DND-41 (cell line): ENCODE data around the gene PRSS12.

Experiments
- ATAC-seq: fragments of 200-7000 bp; cut with Tn5 transposase; 3 replicates; pipeline ENCODE4 v1.9.1; 2021; ENCODE audit warnings: low read depth; ENCODE audit not compliant: insufficient read depth
- DNase-seq: peaks from one replicate; pipeline ENCODE4 v3.0.0-alpha.2; 2020
- H2AFZ ChIP-seq: 2 replicates; pipeline ENCODE4 v1.6.0; 2012; ENCODE audit warnings: low read depth, low read length
- H3K27ac ChIP-seq: 2 replicates; pipeline ENCODE4 v1.5.1; 2012; ENCODE audit warnings: low read length, inconsistent platforms
- H3K27me3 ChIP-seq: fragments of 200-600 bp; sonication (generic); 2 replicates; pipeline ENCODE4 v1.6.0; 2012; ENCODE audit warnings: low read length, mild to moderate bottlenecking, inconsistent platforms; ENCODE audit not compliant: insufficient read depth, poor library complexity
- H3K36me3 ChIP-seq: 2 replicates; pipeline ENCODE4 v1.5.1; 2012; ENCODE audit warnings: low read length, inconsistent platforms; ENCODE audit not compliant: insufficient read depth
- H3K4me1 ChIP-seq: 2 replicates; pipeline ENCODE4 v1.5.1; 2012; ENCODE audit warnings: mild to moderate bottlenecking, low read length; ENCODE audit not compliant: insufficient read depth
- H3K4me2 ChIP-seq: 2 replicates; pipeline ENCODE4 v1.6.0; 2012; ENCODE audit warnings: mild to moderate bottlenecking, moderate library complexity, low read length, inconsistent platforms; ENCODE audit not compliant: insufficient read depth
- H3K4me3 ChIP-seq, 2 experiments: fragments of 200-600 bp in 1 of 2; shearing (Covaris generic) in 1 of 2; 2 replicates each; pipeline ENCODE4 v1.5.1; 2012 to 2016; ENCODE audit warnings: inconsistent platforms in 2 of 2, low read length in 2 of 2, mild to moderate bottlenecking in 2 of 2, low read depth in 1 of 2, moderate library complexity in 1 of 2
- H3K79me2 ChIP-seq: 2 replicates; pipeline ENCODE4 v1.6.0; 2012; ENCODE audit warnings: low read length, inconsistent platforms; ENCODE audit not compliant: insufficient read depth
- H3K9ac ChIP-seq: 2 replicates; pipeline ENCODE4 v1.6.0; 2012; ENCODE audit warnings: low read depth, mild to moderate bottlenecking, inconsistent platforms, low read length, moderate library complexity
- H3K9me3 ChIP-seq: 2 replicates; pipeline ENCODE4 v1.5.1; 2012; ENCODE audit warnings: low read length, moderate library complexity, mild to moderate bottlenecking, inconsistent platforms; ENCODE audit not compliant: insufficient read depth, severe bottlenecking
- H4K20me1 ChIP-seq: 2 replicates; pipeline ENCODE4 v1.6.0; 2012; ENCODE audit warnings: low read length; ENCODE audit not compliant: insufficient read depth
- EZH2 ChIP-seq: IDR thresholded peaks from 3 replicates; pipeline ENCODE4 v1.6.1; 2012; ENCODE audit warnings: borderline replicate concordance, low read depth, mild to moderate bottlenecking, moderate library complexity, low read length, inconsistent platforms; ENCODE audit not compliant: severe bottlenecking
- TF ChIP-seq, protein P1 (sequence below): IDR thresholded peaks from 2 replicates; pipeline ENCODE4 v1.5.1; 2012; ENCODE audit warnings: borderline replicate concordance, low read length, moderate library complexity, mild to moderate bottlenecking; ENCODE audit not compliant: poor library complexity, severe bottlenecking; ENCODE audit errors: extremely low read depth

The PRSS12 gene

GRCh38 chr4:118335774-118336173 is 17.0 kb downstream of the PRSS12 start:
- no peak overlapping the region for H2AFZ ChIP-seq
- ATAC-seq = no peak
- no peak for DNase-seq
- H3K4me2 ChIP-seq = no peak overlapping the region
- H3K27ac ChIP-seq = no peak overlapping the region
- H3K4me3 ChIP-seq = no peak overlapping the region
- H4K20me1 ChIP-seq = no peaks in the 10 kb centered on the region
- H3K36me3 ChIP-seq = no peaks in the 10 kb centered on the region
- no peak overlapping the region for H3K9ac ChIP-seq
- TF ChIP-seq, protein P1, sequence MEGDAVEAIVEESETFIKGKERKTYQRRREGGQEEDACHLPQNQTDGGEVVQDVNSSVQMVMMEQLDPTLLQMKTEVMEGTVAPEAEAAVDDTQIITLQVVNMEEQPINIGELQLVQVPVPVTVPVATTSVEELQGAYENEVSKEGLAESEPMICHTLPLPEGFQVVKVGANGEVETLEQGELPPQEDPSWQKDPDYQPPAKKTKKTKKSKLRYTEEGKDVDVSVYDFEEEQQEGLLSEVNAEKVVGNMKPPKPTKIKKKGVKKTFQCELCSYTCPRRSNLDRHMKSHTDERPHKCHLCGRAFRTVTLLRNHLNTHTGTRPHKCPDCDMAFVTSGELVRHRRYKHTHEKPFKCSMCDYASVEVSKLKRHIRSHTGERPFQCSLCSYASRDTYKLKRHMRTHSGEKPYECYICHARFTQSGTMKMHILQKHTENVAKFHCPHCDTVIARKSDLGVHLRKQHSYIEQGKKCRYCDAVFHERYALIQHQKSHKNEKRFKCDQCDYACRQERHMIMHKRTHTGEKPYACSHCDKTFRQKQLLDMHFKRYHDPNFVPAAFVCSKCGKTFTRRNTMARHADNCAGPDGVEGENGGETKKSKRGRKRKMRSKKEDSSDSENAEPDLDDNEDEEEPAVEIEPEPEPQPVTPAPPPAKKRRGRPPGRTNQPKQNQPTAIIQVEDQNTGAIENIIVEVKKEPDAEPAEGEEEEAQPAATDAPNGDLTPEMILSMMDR = no peak
- no peak for TF ChIP-seq EZH2
- H3K9me3 ChIP-seq = no peaks in the 10 kb centered on the region
- H3K79me2 ChIP-seq = no peaks in the 10 kb centered on the region
- no peaks in the 10 kb centered on the region for H3K4me1 ChIP-seq
- peaks cover 3% of the 10 kb centered on the region for H3K27me3 ChIP-seq

- Histone ChIP-seq H3K9ac (no peak overlapping the region), H4K20me1 (no peaks in the 10 kb centered on the region), H3K4me3 (no peak overlapping the region), H3K4me1 (no peaks in the 10 kb centered on the region), H3K36me3 (no peaks in the 10 kb centered on the region), H2AFZ (no peak overlapping the region), H3K79me2 (no peaks in the 10 kb centered on the region), H3K27me3 (peaks cover 3% of the 10 kb centered on the region), H3K9me3 (no peaks in the 10 kb centered on the region), H3K27ac (no peak overlapping the region), H3K4me2 (no peak overlapping the region)
- DNase-seq = no peak
- ATAC-seq = no peak
- TF ChIP-seq EZH2 = no peak
- TF ChIP-seq, protein P1 = no peak
These were observed 17.5 kb downstream of the PRSS12 start for GRCh38 chr4:118335324-118335723.

DNA sequence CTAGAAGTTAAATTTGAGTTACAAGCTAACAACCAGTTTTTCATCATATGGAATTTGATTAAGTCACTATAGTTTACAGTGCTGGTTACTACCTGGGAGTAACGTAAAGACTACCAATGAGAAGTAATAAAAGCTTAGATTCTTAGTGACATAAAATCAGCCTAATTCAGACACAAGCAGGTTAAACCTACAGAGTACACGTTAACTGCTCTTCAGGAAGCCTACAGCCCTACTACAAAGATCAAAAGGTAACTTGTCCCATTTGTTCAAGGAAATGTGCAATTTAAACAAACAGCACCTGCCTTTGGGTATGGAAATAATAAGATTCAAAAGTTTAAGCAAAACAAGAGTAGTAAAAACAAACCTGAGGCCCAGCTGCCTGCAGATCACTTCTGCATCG is 21.5 kb downstream of the PRSS12 start:
- no peaks in the 10 kb centered on the region for H4K20me1 ChIP-seq
- no peaks in the 10 kb centered on the region for H3K79me2 ChIP-seq
- H3K36me3 ChIP-seq = no peaks in the 10 kb centered on the region
- no peaks in the 10 kb centered on the region for H3K9me3 ChIP-seq
- H3K27me3 ChIP-seq = no peaks in the 10 kb centered on the region
- H3K27ac ChIP-seq = no peak overlapping the region
- no peak overlapping the region for H3K4me2 ChIP-seq
- DNase-seq = no peak
- no peak for ATAC-seq
- H3K9ac ChIP-seq = no peak overlapping the region
- H2AFZ ChIP-seq = no peak overlapping the region
- no peak for TF ChIP-seq EZH2
- TF ChIP-seq, protein P1 = no peak
- H3K4me3 ChIP-seq = no peak overlapping the region
- no peaks in the 10 kb centered on the region for H3K4me1 ChIP-seq

DNA sequence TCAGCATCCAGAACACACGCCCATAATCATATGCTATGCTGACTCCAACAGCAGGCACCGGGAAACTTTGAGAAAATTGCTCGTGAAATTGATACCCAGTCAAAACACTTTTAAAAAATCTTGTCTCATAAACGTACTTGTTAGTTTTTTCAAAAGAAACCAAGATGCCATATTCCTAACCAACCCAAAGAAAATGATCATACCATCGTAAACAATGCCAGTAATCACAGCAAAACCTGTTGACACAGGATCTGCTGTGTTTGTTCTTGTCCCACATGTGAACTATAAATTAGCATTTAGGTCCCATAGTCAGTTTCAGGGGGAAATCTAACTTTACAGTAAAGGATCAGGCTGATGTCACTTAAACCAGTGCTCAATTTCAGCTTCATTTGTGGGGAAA is 23.0 kb downstream of the PRSS12 start:
- Histone ChIP-seq H3K27me3 (no peaks in the 10 kb centered on the region), H4K20me1 (no peaks in the 10 kb centered on the region), H3K4me3 (no peak overlapping the region), H3K79me2 (no peaks in the 10 kb centered on the region), H3K27ac (no peak overlapping the region), H3K4me2 (no peak overlapping the region), H3K36me3 (no peaks in the 10 kb centered on the region), H3K9ac (no peak overlapping the region), H3K9me3 (no peaks in the 10 kb centered on the region), H3K4me1 (no peaks in the 10 kb centered on the region), H2AFZ (no peak overlapping the region)
- DNase-seq (no peak), ATAC-seq (no peak)
- TF ChIP-seq EZH2 = no peak
- TF ChIP-seq, protein P1 = no peak
